Testis (tissue), 3 donors: Measurements from ENCODE around the gene C5orf58. TPM values are rescaled to one million over a fixed set of nuclear protein-coding genes. Genes with fewer than 3 reads are reported as not detected.

ENCODE experiments used
- DNase-seq: peaks from one replicate; pipeline ENCODE4 v3.0.0-alpha.2; 2019
- H3K27ac ChIP-seq, 2 donors: fragments of 200-600 bp; sonication (generic); one replicate each; pipeline ENCODE4 v1.5.1; 2019
- H3K27me3 ChIP-seq: fragments of 200-600 bp; sonication (generic); one replicate; pipeline ENCODE4 v1.5.1; 2019
- H3K36me3 ChIP-seq: fragments of 200-600 bp; sonication (generic); one replicate; pipeline ENCODE4 v1.5.1; 2017; ENCODE audit warnings: low read depth; ENCODE audit errors: missing control alignments
- H3K4me1 ChIP-seq: fragments of 200-600 bp; sonication (generic); one replicate; pipeline ENCODE4 v1.5.1; 2019
- H3K4me3 ChIP-seq, 2 donors: fragments of 200-600 bp; sonication (generic); one replicate each; pipeline ENCODE4 v1.5.1; 2017 to 2019
- H3K9me3 ChIP-seq: fragments of 200-600 bp; sonication (generic); one replicate; pipeline ENCODE4 v1.5.1; 2017
- CTCF ChIP-seq, 3 experiments: fragments of 450-650 bp in 2 of 3; fragments of 200-600 bp in 1 of 3; sonication (generic) in 1 of 3; IDR thresholded peaks; one replicate each; pipeline ENCODE4 v1.5.1; 2016 to 2019; ENCODE audit warnings: antibody characterized with exemption in 3 of 3, mild to moderate bottlenecking in 2 of 3, moderate library complexity in 1 of 3
- POLR2A ChIP-seq: fragments of 450-650 bp; IDR thresholded peaks from one replicate; pipeline ENCODE4 v1.6.1; 2017; ENCODE audit warnings: antibody characterized with exemption, mild to moderate bottlenecking, moderate library complexity
- WGBS, 2 donors: methylation state at CpG; one replicate each; pipeline ENCODE4 v1.1.5; 2018; 5-methylcytosine and 5-hydroxymethylcytosine counted together
- intact Hi-C: fragments of 100-400 bp; cut with DNase I; formaldehyde crosslinking; loops from one replicate; pipeline ENCODE4 v1.15.1; 2023; ENCODE audit warnings: low total_unique reads
- polyA plus RNA-seq: library from polyadenylated mRNA; stranded (reverse); fragments of 350-450 nt; fragmentation: Illumina TruSeq; extraction: RNeasy Lipid Tissue Mini Kit (QIAGEN cat#74804); gene quantifications from one replicate; pipeline ENCODE4 v1.2.3, GENCODE V29; 2014; ENCODE audit warnings: low read depth, low replicate concordance; ENCODE audit not compliant: insufficient read depth
- total RNA-seq, 2 donors: library from RNA; depleted of rRNA; stranded (reverse); fragments of >200 nt; gene quantifications; one replicate each; pipeline ENCODE4 v1.2.3, GENCODE V29; 2016

C5orf58 gene
- total and polyA plus RNA-seq, 3 donors from 2014 or later: 40.9 to 266 (median 72.7) TPM

- Histone ChIP-seq H3K27me3 (no peaks in the 10 kb centered on the region), H3K36me3 (no peaks in the 10 kb centered on the region), H3K9me3 (no peaks in the 10 kb centered on the region), H3K4me1 (no peaks in the 10 kb centered on the region), H3K27ac (no peak overlapping the region), H3K4me3 (no peak overlapping the region)
- no peak for DNase-seq
- no peak for TF ChIP-seq CTCF (IDR thresholded peaks at IDR 0.05)
- no peak for TF ChIP-seq POLR2A
- intact Hi-C loops: no loop called here
- WGBS, 2 donors: 84 to 89% methylated on average over 7 of the region's 7 CpGs
Measured at GRCh38 chr5:170186856-170187255, 45.9 kb upstream of the C5orf58 start.

GRCh38 chr5:170190436-170191134 is 42.2 kb upstream of the C5orf58 start:
- intact Hi-C loops: loop anchor here (10.0 kb wide), 1 partner anchor 86 kb away; the partner anchor contains the start of gene FOXI1
- Histone ChIP-seq H3K27me3 (no peaks in the 10 kb centered on the region), H3K27ac (no peak overlapping the region), H3K36me3 (no peaks in the 10 kb centered on the region), H3K9me3 (no peaks in the 10 kb centered on the region), H3K4me3 (no peak overlapping the region), H3K4me1 (no peaks in the 10 kb centered on the region)
- no peak for DNase-seq
- TF ChIP-seq CTCF (IDR thresholded peaks at IDR 0.05) (no peak), POLR2A (no peak)
- WGBS, 2 donors: 67 to 73% methylated on average over 6 of the region's 6 CpGs

GRCh38 chr5:170192829-170193228 is 40.0 kb upstream of the C5orf58 start:
- DNase-seq: no peak
- intact Hi-C loops: loop anchor here (10.0 kb wide), 1 partner anchor 88 kb away; the partner anchor contains the start of gene FOXI1
- no peaks in the 10 kb centered on the region for H3K36me3 ChIP-seq
- H3K4me3 ChIP-seq: no peak overlapping the region
- no peak overlapping the region for H3K27ac ChIP-seq
- WGBS, 2 donors: 88 to 90% methylated on average over 11 to 12 of the region's 12 CpGs
- H3K9me3 ChIP-seq: no peaks in the 10 kb centered on the region
- no peak for TF ChIP-seq CTCF (IDR thresholded peaks at IDR 0.05)
- TF ChIP-seq POLR2A: no peak
- H3K27me3 ChIP-seq: no peaks in the 10 kb centered on the region
- no peaks in the 10 kb centered on the region for H3K4me1 ChIP-seq

- no peak for TF ChIP-seq POLR2A
- no peak for TF ChIP-seq CTCF (IDR thresholded peaks at IDR 0.05)
- H3K27ac ChIP-seq: no peak overlapping the region
- intact Hi-C loops: loop anchor here (10.0 kb wide), 1 partner anchor 91 kb away; the partner anchor contains the start of gene FOXI1
- no peaks in the 10 kb centered on the region for H3K4me1 ChIP-seq
- no peaks in the 10 kb centered on the region for H3K27me3 ChIP-seq
- no peak overlapping the region for H3K4me3 ChIP-seq
- no peaks in the 10 kb centered on the region for H3K9me3 ChIP-seq
- no peaks in the 10 kb centered on the region for H3K36me3 ChIP-seq
- WGBS, 2 donors: 65 to 84% methylated on average over 4 of the region's 4 CpGs
- no peak for DNase-seq
Measured at GRCh38 chr5:170195961-170196360, 36.8 kb upstream of the C5orf58 start.

- no peaks in the 10 kb centered on the region for H3K9me3 ChIP-seq
- no peaks in the 10 kb centered on the region for H3K27me3 ChIP-seq
- no peaks in the 10 kb centered on the region for H3K4me1 ChIP-seq
- H3K27ac ChIP-seq: no peak overlapping the region
- no peaks in the 10 kb centered on the region for H3K36me3 ChIP-seq
- no peak for DNase-seq
- intact Hi-C loops: no loop called here
- TF ChIP-seq CTCF (IDR thresholded peaks at IDR 0.05): no peak
- no peak for TF ChIP-seq POLR2A
- 0% methylated on average over 1 of the region's 1 CpG for WGBS, 2 donors
- H3K4me3 ChIP-seq: no peak overlapping the region
Measured at GRCh38 chr5:170200876-170201275, 31.9 kb upstream of the C5orf58 start.
